ENCODE results near the gene NR3C1.

The NR3C1 gene

GRCh38 chr5:143360755-143361154 lies 42.7 kb downstream of the NR3C1 start:
- no peak for DNase-seq (ENCODE audit: low read depth)

DNA sequence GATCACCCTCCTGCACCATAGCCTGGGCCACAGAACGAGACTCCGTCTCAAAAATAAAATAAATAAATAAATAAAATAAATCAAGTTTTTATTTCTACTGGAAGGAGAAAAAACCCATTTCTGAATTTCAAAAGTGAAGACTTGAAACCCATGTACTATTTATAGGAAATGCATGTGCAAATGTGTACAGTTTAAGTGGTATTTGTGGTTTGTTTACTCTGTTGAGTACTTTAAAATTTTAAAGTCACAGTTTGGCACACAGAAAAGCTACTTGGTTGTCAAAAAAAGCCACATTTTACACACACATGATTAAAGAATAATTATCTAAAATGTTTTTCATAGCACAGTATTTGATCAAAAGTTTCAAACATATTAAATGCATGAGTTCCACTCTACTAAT lies 43.6 kb downstream of the NR3C1 start:
- DNase-seq (ENCODE audit: low read depth): no peak

DNA sequence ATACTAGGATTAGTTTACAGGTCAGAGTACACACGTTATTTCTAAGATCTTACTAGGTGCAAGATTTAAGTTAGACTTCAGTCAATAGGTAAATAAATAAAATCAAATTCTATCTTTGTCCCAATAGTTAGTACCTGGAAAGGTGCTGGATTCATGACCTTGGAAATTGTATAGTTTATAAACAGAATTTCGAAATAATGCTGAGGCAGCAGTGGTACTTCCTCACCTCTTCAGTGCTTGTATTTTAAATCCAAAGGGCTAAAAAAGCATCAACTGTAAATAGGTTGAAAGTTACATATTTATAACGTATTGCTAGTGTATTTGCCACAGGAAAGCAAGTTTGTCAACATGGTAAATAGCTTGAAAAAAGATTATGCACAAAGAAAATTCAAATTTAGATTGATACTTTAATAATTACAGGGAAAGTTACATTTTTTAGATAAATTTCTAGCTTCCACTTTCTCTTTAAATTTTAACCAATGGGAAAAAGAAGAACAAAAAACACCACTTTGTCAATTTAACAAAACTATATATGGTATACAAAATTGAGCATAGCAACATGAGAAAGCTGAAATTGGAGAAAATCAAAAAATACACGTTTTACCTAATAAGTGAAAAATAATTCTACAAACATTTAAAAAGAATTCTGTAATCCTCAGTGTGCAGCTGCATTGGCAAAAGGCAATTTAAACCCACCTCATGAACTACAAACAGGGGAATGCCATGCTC lies 46.5 kb downstream of the NR3C1 start:
- no peak for DNase-seq (ENCODE audit: low read depth)

- peak; percentile 4 for DNase-seq (ENCODE audit: low read depth)
Measured at GRCh38 chr5:143355710-143356109, 47.8 kb downstream of the NR3C1 start.

DNA sequence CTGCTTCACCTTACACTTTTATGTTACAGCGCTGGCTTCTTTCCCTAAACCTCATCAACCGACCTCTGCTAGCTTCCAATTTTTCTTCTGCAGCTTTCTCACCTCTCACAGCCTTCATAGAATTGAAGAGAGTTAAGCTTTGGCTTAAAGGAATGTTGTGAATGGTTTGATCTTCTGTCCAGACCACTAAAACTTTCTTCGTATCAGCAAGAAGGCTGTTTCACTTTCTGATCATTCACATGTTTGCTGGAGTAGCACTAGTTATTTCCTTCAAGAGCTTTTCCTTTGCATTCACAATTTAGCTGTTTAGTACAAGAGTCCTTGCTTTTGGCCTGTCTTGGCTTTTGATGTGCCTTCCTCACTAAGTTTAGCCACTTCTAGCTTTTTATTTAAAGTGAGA lies 49.5 kb downstream of the NR3C1 start:
- no peak for DNase-seq (ENCODE audit: low read depth)

DNA sequence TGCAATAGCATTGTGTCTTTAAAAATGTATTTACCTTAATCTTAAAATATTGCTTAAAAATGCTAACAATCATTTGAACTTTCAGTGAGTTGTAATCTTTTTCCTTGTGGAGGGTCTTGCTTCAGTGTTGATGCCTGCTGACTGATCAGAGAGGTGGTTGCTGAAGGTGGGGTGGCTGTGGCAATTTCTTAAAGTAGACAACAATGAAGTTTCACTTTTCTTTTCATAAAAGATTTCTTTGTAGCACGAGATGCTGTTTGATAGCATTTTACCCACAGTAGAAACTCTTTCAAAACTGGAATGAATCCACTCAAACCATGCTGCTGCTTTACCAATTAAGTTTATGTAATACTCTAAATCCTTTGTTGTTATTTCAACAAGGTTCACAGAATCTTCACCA lies 50.8 kb downstream of the NR3C1 start:
- no peak for DNase-seq (ENCODE audit: low read depth)

GRCh38 chr5:143350751-143351602 lies 52.5 kb downstream of the NR3C1 start:
- no peak for DNase-seq (ENCODE audit: low read depth)

GRCh38 chr5:143350341-143350740 lies 53.1 kb downstream of the NR3C1 start:
- no peak for DNase-seq (ENCODE audit: low read depth)

DNA sequence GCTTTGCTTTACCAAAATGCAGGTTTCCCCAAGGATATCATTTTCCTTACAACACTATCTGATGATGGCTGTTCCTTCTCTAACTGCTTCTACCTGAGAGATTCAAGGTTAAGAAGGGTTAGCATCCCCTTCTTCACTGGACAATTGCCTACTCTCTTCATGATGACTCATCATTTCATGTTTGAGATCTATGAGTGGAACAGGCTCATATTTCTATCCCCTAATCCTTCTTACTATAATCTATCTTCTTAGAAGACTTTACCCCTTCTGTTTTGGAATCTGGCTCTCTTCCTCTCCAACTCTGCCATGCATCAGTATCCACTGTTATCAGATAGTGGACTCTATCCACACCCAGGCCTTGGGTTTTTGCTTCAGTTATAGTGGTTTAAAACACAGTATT lies 54.3 kb downstream of the NR3C1 start:
- DNase-seq (ENCODE audit: low read depth): no peak

DNA sequence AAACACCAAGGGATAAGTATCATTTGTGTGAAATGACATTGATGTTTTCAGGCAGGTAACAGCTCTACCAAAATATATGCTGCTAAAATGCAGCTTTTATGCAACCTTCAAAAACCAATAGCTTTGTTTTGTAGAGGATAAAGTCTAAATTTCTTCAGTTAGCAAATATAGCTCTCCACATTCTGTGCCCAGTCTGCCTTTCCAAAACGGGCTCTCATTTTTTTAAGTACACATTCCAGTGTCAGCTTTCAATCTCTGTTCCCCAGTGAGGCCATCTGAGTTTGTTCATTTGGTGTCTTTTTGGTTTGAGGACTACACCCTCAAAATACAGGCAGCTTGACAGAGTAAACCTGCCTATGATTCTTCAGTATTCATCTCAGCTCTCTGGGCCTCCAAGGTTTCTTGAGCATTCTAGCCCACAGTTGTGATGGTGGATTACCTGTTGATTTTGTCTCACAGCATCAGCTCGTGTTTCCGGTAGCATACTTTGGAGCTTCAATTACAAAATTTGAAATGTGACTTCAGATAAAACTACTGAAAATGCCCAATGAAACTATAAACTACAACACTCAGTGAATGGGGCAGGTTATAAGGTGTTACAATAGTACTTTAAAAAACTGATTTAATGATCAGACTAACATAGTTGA lies 55.7 kb downstream of the NR3C1 start:
- DNase-seq (ENCODE audit: low read depth): no peak

- no peak for DNase-seq (ENCODE audit: low read depth)
Measured at GRCh38 chr5:143347046-143347445, 56.4 kb downstream of the NR3C1 start.

DNA sequence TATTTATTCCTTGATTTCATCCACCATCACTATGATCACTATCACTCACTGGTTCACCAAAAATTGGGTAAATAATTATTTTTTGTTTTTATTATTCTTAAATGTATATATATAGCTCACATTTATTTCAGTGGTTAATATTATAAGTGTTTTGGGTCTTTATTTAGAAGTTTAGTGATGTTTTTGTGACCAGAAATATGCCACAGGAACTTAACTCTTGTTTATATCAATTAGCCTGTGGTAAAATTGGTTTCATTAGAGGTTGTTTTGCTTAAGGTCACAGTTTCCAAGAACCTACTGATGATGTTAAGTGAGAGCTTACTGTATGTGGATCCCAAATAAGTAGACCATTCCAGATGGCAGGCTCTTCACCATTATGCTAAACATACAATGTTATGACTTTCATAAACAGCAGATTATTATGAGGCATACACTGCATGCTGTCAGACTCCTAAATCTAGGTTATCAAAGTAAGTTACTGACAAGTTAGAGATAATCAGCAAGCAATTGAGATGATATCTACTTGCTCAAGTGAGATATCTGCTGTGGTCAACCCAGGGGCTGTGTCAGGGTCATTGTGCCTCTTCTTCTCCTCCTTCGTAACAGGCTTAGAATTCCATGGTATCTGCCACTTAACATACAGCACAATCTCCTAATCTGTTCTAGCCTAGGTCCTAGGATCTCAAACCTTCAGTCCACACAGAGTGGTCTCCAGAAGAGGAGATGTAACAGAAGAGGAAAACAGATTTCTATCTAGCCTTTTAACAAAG lies 57.6 kb downstream of the NR3C1 start:
- DNase-seq (ENCODE audit: low read depth): no peak

GRCh38 chr5:143343042-143343441 lies 60.4 kb downstream of the NR3C1 start:
- DNase-seq (ENCODE audit: low read depth): no peak

DNA sequence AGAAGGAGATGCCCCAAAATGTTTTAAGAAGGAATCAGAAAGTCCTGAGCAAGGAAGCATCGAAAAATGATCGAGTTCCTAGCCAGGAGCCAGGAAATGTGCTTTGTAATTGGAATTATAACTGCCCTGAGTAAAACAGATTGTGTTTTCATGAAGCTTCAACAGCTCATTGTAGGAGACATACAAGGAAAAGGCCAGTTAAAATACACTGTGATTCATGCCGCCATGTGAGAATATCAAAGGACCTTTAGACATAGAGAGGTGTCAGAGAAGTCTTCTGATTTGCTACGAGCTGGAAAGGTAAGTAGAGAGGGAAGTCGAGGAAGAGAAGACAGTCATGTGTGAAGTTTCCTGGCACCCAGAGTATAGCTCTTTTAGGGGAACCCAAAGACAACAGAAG lies 60.9 kb downstream of the NR3C1 start:
- DNase-seq (ENCODE audit: low read depth): no peak

DNA sequence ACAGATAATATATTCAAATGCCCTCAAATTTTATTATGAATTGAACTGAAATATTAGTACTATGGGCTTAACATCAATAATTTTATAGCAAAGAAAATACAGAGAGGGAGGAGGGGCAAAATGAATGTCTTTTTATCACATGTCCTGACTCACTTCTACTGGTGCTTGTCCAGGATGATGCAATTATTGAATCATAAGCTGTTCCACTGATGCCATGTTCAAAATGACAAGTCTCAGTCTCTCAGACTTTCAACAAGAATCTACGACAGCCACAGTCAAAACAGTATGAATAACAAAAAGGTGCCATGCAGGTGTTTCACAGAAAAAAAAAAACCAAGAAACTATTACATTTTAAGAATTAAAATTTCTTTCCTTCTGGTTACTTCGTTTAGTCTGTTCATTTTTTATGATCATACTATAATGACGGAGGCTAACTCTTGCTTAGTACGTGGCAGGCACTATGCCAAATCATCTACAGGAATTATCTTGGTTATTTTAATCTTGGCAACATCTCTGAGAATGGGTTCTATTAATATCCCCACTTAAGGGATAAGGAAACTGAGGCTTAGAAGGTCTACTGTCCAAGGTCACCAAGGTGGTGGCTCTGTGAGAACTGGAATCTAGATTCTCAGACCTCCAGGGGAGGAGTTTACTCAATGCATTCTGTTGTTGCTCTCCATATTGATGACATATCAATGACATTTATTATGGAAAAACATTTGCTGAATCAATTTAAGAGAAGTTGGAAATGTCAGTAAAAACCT lies 61.5 kb downstream of the NR3C1 start:
- DNase-seq (ENCODE audit: low read depth): no peak

DNA sequence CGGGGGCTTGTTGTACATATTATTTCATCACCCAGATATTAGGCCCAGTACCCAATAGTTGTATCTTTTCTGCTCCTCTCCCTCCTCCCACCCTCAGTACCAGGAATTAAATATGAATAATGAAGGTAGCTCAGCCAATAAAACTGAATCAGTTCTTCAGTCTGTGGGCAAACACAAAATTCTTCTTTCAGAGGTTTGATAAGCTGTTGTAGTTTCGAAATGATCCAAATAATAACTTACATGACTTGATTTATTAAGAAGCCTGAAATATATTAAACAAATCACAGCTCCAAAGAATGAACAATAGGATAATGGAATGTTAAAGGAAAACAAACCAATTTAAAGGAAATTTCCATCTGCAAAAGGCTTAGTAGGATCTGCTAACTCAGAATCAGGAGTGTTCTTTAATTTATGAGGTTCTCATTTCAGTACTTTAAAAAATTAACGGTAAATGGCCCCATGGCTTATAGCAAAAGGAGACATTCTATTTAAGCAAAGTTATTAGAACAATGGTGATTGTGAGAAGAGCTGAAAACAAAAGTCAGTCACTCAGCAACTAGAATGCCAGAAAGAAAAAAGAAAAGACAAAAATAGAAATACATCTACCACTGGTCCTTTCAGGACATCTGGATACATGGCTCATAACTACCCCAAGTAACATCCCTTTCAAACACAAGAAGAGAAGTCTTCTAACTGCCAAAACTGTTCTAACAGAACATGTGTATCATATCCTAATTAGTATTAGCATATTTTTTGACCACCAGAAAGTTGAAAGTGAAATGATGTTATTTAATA lies 62.4 kb downstream of the NR3C1 start:
- DNase-seq (ENCODE audit: low read depth): no peak

- DNase-seq (ENCODE audit: low read depth): no peak
Measured at GRCh38 chr5:143338658-143339366, 64.7 kb downstream of the NR3C1 start.

GRCh38 chr5:143337946-143338345 lies 65.5 kb downstream of the NR3C1 start:
- DNase-seq (ENCODE audit: low read depth): no peak

- no peak for DNase-seq (ENCODE audit: low read depth)
Measured at GRCh38 chr5:143336485-143336884, 67.0 kb downstream of the NR3C1 start.

DNA sequence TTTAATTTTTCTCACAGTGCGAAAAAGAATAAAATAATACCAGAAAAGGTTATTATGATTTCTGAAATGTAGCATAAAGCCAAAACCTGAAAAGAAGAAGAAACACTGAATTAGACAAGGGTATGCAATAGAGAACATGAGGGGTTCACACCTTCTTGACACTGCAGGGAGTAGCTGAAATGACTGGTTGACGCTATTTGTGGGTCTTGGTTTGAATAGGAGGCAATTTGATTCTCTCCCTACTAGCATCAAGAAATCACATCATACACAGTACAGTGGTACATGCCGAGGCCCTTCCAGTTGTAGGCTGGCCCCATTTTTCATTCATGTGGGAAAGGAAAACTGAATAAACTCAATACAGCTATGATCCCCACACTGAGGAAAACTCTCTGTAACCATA lies 68.6 kb downstream of the NR3C1 start:
- no peak for DNase-seq (ENCODE audit: low read depth)
